Measurements from ENCODE around the gene SLC22A31.

- TF ChIP-seq EZH2 (IDR thresholded peaks at IDR 0.05) (no peak), POLR2AphosphoS5 (IDR thresholded peaks at IDR 0.05; ENCODE audit: borderline replicate concordance, low read depth, low read length) (no peak)
These were observed 2.3 kb upstream of the SLC22A31 start for GRCh38 chr16:89202422-89203215.

Data from SK-N-MC (cell line).